ENCODE measurements around the gene INPP5A. TPM values are rescaled to one million over a fixed set of nuclear protein-coding genes. Genes with fewer than 3 reads are reported as not detected.

The INPP5A gene
- total RNA-seq, 1 experiment from 2014 or later = 14.7 TPM

DNA sequence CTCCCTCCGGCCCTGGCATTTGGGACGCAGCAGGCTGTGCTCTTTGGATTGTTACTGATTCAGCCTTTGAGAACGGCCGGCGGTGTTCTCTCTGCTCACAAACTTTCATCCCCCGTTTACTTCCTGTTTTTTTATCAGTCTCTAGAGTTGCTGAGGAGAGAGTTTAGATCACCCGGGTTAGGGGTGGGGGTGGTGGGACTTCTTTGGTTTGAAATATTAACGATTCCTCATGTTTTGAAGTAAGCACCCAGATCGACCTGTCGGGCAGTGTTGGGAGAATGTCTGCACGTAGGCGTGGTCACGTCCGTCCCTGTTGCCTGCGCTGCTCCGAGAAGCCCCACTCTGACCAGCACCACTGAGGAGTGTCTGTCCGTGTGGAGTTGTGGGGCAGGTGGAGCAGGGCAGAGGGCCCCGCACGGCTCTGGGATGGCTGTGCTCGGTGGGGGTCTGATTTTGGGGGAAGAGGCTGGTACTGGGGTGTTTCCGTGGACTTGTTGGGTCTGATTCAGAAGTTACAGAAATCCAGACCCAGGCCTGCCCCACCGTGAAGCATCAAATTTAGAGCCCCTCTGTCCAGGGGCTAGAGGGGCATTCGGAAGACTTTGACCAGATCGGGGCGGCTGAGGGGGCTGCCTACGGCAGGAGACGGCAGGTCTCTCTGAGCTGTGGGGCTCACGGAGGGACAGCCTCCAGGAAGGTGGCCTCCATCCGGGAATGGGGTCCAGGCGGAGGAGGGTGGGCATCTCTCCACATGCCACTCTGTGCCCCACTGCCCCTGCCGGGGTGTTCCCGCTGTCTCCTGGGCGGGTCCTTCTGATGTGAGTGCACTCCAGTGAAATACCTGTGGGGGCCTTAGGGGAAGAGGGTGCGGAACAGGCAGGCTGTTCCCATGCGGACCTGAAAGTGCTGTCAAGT, 7.4 kb downstream of the INPP5A start:
- BruUV-seq (replicated peaks) = no TSS peak
- H3K36me3 Mint-ChIP-seq (ENCODE audit: insufficient read depth, unreplicated experiment) = no peaks in the 10 kb centered on the region
- TF ChIP-seq, protein P1, sequence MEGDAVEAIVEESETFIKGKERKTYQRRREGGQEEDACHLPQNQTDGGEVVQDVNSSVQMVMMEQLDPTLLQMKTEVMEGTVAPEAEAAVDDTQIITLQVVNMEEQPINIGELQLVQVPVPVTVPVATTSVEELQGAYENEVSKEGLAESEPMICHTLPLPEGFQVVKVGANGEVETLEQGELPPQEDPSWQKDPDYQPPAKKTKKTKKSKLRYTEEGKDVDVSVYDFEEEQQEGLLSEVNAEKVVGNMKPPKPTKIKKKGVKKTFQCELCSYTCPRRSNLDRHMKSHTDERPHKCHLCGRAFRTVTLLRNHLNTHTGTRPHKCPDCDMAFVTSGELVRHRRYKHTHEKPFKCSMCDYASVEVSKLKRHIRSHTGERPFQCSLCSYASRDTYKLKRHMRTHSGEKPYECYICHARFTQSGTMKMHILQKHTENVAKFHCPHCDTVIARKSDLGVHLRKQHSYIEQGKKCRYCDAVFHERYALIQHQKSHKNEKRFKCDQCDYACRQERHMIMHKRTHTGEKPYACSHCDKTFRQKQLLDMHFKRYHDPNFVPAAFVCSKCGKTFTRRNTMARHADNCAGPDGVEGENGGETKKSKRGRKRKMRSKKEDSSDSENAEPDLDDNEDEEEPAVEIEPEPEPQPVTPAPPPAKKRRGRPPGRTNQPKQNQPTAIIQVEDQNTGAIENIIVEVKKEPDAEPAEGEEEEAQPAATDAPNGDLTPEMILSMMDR (IDR thresholded peaks at IDR 0.05; ENCODE audit: unreplicated experiment) = no peak
- intact Hi-C loops (cut with micrococcal nuclease) = no loop called here
- H3K4me3 Mint-ChIP-seq (ENCODE audit: unreplicated experiment) = no peak overlapping the region
- H3K27ac Mint-ChIP-seq (ENCODE audit: low read depth, unreplicated experiment) = no peak overlapping the region
- H3K27me3 Mint-ChIP-seq (ENCODE audit: insufficient read depth, unreplicated experiment) = no peaks in the 10 kb centered on the region
- no peak for DNase-seq (ENCODE audit: unreplicated experiment)
- CTCF ChIA-PET = no interaction called here
- H3K4me1 Mint-ChIP-seq (ENCODE audit: insufficient read depth, unreplicated experiment) = peaks cover 16% of the 10 kb centered on the region
- H3K9me3 Mint-ChIP-seq (ENCODE audit: unreplicated experiment) = no peaks in the 10 kb centered on the region
- POLR2A ChIA-PET = no interaction called here

DNA sequence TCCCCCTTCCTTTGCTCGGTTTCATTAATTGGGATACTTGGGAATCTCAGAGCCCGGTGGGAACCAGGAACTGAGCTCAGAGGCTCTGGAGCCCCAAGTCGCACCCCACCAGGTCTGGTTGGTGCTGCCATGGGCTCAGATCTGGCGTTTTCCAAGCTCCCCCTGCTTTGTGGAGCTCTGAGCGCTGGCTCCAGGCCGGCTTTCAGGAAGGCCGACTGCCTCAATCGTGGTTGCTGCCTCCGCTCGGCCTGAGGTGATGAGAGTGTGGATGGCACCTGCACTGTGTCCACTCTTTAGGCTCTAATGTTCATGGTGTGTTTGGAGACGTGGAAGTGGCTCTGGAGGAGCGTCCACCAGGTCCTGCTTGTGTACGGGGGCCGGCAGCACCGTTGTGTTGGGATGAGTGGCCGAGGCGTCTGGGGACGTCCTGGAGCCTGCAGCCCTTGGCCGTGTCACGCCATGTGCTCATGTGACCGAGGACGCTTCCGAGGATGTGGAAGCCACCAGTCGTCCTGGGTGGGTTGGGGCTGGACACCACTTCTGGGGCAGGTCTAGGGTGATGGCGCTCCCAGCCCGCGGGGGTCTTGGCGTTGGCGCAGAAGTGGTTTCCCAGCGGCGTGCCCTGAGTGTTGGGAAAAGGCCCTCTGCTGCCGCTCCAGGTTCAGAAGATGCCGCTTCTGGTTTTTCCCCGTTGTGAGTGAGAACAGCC, 8.2 kb downstream of the INPP5A start:
- ChIA-PET CTCF (no interaction called here), POLR2A (no interaction called here)
- Mint-ChIP-seq H3K27ac (ENCODE audit: low read depth, unreplicated experiment) (no peak overlapping the region), H3K4me1 (ENCODE audit: insufficient read depth, unreplicated experiment) (peaks cover 8% of the 10 kb centered on the region), H3K27me3 (ENCODE audit: insufficient read depth, unreplicated experiment) (no peaks in the 10 kb centered on the region), H3K9me3 (ENCODE audit: unreplicated experiment) (no peaks in the 10 kb centered on the region), H3K36me3 (ENCODE audit: insufficient read depth, unreplicated experiment) (no peaks in the 10 kb centered on the region), H3K4me3 (ENCODE audit: unreplicated experiment) (no peak overlapping the region)
- BruUV-seq (replicated peaks) = no TSS peak
- TF ChIP-seq, protein P1 (IDR thresholded peaks at IDR 0.05; ENCODE audit: unreplicated experiment) = no peak
- intact Hi-C loops (cut with micrococcal nuclease) = no loop called here
- DNase-seq (ENCODE audit: unreplicated experiment) = no peak

DNA sequence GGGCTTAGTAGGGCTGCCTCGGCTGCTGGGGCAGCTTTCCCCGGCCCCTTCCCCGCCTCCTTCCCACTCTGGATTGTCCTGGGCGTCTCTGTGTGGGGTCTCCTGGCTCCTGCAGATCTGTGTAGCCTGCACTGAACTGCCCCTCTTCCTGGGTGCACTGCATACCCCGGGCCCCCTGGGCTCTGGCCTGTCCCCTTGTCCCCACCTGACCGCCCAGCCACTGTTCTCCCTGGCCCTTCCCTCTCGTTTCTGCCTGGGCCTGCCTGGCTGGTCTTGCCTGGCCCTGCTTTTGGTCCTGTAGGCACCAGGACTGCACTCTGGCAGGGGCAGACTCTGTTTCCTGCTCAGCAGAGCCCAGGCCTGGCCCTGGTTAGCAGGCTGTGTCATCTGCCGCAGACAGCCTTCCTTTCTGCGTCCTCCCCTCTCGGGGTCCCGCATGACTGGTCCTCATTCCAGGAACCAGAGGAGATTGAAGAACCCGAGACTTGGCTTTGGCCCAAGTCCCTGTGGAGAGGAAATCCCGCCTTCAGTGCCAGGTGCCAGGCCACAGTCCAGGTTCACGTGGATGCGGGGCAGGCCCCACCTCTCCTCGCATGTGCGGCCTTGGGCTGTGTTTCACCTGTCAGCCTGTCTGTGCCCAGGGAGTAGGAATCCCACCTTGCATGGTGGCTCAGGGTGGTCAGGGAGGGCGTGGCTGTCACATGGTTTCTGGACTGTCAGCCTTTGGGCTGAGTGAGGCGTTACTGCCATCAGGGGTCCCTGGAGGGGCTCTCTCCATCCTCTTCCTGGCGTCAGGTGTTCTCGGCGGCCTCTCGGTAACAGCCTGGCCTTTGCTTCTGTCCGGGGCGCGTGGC, 9.2 kb downstream of the INPP5A start:
- Mint-ChIP-seq H3K27me3 (ENCODE audit: insufficient read depth, unreplicated experiment) (no peaks in the 10 kb centered on the region), H3K4me1 (ENCODE audit: insufficient read depth, unreplicated experiment) (peaks cover under 1% of the 10 kb centered on the region), H3K36me3 (ENCODE audit: insufficient read depth, unreplicated experiment) (no peaks in the 10 kb centered on the region), H3K27ac (ENCODE audit: low read depth, unreplicated experiment) (no peak overlapping the region), H3K9me3 (ENCODE audit: unreplicated experiment) (no peaks in the 10 kb centered on the region), H3K4me3 (ENCODE audit: unreplicated experiment) (no peak overlapping the region)
- TF ChIP-seq, protein P1 (IDR thresholded peaks at IDR 0.05; ENCODE audit: unreplicated experiment) = no peak
- no TSS peak for BruUV-seq (replicated peaks)
- intact Hi-C loops (cut with micrococcal nuclease) = no loop called here
- ChIA-PET POLR2A (no interaction called here), CTCF (interaction anchor here (0.6 kb wide), 2 partner anchors 524 to 772 kb away, joined by 3 to 5 read pairs; no protein-coding TSS in a partner anchor)
- DNase-seq (ENCODE audit: unreplicated experiment) = no peak
